Measurements from ENCODE around the gene LILRB2.
"Not testable (repeated sequence)": the region's sequence is repeated elsewhere in the genome, so short reads cannot be mapped to it uniquely, and the experiment has no call there.

Gene LILRB2

DNA sequence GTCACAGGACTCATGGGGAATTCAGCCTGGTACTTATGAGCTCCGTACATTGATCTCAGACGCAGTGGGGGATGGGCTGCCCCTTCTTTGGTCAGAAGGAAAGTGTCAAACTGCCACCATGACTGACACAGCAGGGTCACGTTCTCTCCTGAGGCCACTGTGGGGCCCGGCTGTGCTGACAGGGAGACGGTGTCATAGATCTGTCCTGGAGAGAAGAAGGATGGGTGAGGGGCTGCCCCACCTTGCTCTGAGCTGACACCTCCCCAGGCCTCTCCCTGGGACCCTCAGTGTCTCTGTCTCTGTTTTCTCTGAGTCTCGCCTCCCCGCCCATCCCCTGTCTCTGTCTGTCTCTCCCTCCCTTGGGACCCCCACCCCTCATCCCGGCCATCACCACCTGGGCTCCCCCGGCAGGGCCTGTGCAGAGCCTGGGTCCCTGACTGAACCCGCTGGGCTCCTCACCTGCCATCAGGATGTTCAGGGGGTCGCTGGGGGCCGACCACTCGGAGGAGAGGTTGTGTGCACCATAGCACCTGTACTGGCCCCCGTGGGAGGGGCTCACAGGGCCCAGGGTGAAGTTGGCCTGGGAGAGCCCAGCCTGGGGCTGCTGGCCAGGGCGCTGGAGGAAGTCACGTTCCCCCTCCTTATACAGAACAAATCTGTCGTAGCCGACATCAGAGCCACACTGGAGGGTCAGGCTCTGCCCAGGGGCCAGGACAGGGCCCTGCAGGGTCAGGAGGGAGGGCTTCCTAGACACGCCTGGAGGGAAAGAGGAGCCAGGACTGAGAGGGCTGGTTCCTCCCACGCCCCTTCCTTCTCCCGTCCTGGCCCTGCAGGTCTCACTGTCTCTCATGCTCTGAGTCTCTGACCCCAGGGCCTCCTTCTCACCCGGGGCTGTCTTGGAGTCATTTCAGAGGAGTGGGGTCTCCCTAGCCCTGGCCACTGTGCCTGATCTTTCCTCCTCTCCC is 40.3 kb downstream of the LILRB2 start:
- not testable (repeated sequence) for H3K9me3 ChIP-seq (ENCODE audit: control insufficient read depth in 2 of 2, low read length in 2 of 2); H3K9ac ChIP-seq (ENCODE audit: low read length in 2 of 2); H3K4me1 ChIP-seq (ENCODE audit: control insufficient read depth, insufficient read depth, low read length); H3K4me3 ChIP-seq (ENCODE audit: low read length in 2 of 2); H3K27me3 ChIP-seq (ENCODE audit: control insufficient read depth in 1 of 2, insufficient read depth in 2 of 2, low read length in 2 of 2); H3K36me3 ChIP-seq (ENCODE audit: control insufficient read depth in 2 of 2, insufficient read depth in 2 of 2, low read length in 2 of 2); H3K27ac ChIP-seq (ENCODE audit: low read length)

DNA sequence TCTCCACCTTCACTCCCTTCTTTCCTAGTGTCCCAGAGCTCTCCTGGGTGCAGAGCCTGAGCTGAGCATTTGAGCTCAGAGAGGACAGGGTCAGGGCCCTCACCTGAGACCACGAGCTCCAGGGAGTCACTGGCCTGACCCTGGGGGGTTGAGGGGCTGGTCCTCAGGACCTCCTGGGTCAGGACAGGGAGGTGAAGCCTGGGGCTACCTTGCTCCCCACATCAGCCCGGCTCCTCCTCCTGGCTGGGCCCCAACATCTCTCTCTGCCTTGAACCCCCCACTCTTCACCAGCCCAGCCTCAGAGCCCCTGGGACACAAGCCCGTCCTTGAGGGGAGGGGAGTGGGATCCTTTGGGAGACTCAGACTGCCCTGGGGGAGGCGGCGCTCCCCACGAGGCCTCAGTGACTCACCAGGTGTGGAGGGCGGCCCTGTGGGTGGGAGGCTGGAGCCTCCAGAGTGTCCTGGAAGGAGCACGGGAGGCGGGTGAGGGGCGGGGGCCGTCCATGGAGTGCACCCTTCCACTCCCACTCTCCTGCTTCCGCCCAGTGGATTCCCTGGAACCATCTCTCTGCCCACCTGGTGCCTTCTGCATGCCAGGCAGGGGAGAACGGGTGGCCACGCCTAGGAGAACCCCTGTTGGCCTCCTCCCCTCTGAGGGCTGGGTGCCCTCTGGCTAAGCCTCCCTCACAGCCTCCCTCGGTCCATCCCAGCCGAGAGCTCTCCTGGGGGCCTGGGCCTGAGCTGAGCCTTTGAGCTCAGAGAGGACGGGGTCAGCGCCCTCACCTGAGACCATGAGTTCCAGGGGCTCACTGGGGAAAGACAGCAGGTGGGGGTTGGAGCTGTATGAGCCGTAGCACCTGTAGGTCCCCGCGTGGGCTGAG is 41.2 kb downstream of the LILRB2 start:
- not testable (repeated sequence) for H3K9ac ChIP-seq (ENCODE audit: low read length in 2 of 2); H3K4me3 ChIP-seq (ENCODE audit: low read length in 2 of 2); H3K36me3 ChIP-seq (ENCODE audit: control insufficient read depth in 2 of 2, insufficient read depth in 2 of 2, low read length in 2 of 2); H3K9me3 ChIP-seq (ENCODE audit: control insufficient read depth in 2 of 2, low read length in 2 of 2); H3K4me1 ChIP-seq (ENCODE audit: control insufficient read depth, insufficient read depth, low read length); H3K27me3 ChIP-seq (ENCODE audit: control insufficient read depth in 1 of 2, insufficient read depth in 2 of 2, low read length in 2 of 2); H3K27ac ChIP-seq (ENCODE audit: low read length)

DNA sequence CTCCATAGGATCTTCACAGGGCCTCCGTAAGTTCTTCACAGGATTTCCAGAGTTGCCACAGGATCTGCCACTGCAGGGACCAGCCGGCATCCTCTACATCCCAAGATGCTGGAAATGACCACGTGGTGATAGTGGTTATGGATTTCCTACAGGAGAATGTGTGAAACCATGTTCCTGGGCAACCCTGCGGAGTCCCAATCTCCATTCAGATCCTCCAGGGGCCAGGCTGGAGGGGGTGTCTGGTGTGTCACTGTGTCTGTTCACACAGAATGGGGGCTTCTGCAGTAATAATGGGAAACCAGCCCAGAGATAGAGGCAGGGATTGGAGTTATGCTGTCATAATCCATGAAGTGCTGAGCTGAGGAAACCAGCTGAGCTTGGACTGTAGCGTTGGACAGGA is 47.0 kb downstream of the LILRB2 start:
- Histone ChIP-seq H3K9me3 (ENCODE audit: control insufficient read depth in 2 of 2, low read length in 2 of 2) (no peaks in the 10 kb centered on the region), H3K4me1 (ENCODE audit: control insufficient read depth, insufficient read depth, low read length) (peaks cover 5% of the 10 kb centered on the region), H3K4me3 (ENCODE audit: low read length in 2 of 2) (no peak overlapping the region), H3K27me3 (ENCODE audit: control insufficient read depth in 1 of 2, insufficient read depth in 2 of 2, low read length in 2 of 2) (peaks cover 4 to 7% of the 10 kb centered on the region in 2 donors), H3K27ac (ENCODE audit: low read length) (no peak overlapping the region), H3K36me3 (ENCODE audit: control insufficient read depth in 2 of 2, insufficient read depth in 2 of 2, low read length in 2 of 2) (no peaks in the 10 kb centered on the region), H3K9ac (ENCODE audit: low read length in 2 of 2) (no peak overlapping the region)

DNA sequence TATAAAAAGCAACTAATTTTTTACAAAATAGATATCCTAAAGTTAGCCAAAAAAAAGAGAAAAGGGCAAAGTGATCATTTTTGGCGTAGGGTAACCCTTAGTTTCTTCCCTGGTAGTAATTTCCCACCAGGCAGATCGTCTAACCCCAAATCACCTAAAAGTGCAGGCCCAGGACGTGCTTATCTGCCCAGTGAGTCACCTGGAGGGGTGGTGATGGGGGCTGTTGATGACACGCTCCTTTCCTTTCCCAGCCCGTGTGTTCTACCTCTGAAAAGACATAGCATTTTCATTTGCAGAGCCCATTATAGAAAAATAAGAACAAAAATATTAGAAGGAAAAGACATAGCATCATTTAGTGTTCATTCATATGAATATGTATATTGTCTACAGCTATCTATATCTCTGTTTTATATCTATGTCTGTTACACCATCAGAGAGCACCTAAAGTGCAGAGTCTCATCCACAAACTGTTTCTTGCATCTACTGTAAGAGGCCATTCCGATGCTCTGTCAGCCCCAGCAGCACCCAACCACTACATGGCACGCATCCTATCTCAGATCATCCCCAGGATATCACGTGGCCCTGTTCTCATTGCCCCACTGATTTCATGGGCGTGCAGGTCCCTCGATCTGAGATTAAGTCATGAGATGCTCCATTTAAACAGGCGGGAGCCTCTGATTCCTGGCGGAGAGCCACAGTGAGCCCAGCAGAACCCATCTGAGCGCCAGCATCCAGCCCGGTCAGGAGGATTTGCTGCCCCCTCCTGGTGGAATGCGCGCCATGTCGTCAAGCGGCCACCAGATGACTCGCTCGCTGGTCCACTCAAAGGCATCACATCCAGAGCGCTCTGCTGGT is 49.6 kb downstream of the LILRB2 start:
- Histone ChIP-seq H3K36me3 (ENCODE audit: control insufficient read depth in 2 of 2, insufficient read depth in 2 of 2, low read length in 2 of 2) (no peaks in the 10 kb centered on the region), H3K27me3 (ENCODE audit: control insufficient read depth in 1 of 2, insufficient read depth in 2 of 2, low read length in 2 of 2) (peaks cover 10% of the 10 kb centered on the region in 2 donors), H3K9ac (ENCODE audit: low read length in 2 of 2) (no peak overlapping the region), H3K4me3 (ENCODE audit: low read length in 2 of 2) (no peak overlapping the region), H3K9me3 (ENCODE audit: control insufficient read depth in 2 of 2, low read length in 2 of 2) (no peaks in the 10 kb centered on the region), H3K27ac (ENCODE audit: low read length) (no peak overlapping the region), H3K4me1 (ENCODE audit: control insufficient read depth, insufficient read depth, low read length) (peaks cover 5% of the 10 kb centered on the region)

DNA sequence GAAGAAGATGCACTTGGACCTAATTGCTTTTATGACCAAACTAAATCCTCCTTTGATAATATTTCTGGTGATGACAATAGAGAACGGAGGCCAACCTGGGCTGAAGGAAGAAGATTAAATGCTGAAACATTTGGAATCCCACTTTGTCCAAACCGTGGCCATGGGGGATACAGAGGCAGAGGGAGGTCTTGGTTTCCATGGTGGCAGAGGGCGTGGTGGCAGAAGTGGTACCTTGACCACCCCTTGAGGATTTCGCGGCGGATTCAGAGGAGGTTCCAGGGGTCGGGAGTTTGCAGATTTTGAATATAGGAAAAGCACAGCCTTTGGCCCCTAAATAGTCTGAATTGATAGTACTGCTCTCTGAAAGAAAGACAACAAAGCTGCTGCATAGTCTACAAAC is 50.9 kb downstream of the LILRB2 start:
- Histone ChIP-seq H3K9me3 (ENCODE audit: control insufficient read depth in 2 of 2, low read length in 2 of 2) (no peaks in the 10 kb centered on the region), H3K9ac (ENCODE audit: low read length in 2 of 2) (no peak overlapping the region), H3K27me3 (ENCODE audit: control insufficient read depth in 1 of 2, insufficient read depth in 2 of 2, low read length in 2 of 2) (peaks cover 10 to 13% of the 10 kb centered on the region in 2 donors), H3K4me1 (ENCODE audit: control insufficient read depth, insufficient read depth, low read length) (peaks cover 5% of the 10 kb centered on the region), H3K36me3 (ENCODE audit: control insufficient read depth in 2 of 2, insufficient read depth in 2 of 2, low read length in 2 of 2) (no peaks in the 10 kb centered on the region), H3K27ac (ENCODE audit: low read length) (no peak overlapping the region), H3K4me3 (ENCODE audit: low read length in 2 of 2) (no peak overlapping the region)

DNA sequence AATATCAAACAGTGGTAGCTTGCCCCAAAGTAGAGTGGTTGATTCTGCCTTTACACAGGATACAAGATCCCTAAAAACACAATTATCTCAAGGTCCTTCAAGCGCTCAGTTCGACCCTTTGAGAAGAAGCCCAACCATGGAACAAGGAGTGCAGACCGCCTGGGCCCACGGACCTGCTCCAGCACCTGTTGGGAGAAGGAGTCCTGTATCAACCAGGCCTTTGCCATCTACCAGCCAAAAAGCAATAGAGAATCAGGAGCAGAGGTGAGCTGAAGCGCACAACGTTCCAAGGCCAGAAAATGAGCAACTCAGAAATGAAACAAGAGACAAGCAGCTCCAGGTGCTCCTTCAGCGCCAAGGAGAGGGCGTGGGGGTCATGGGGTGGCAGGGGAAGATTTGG is 51.8 kb downstream of the LILRB2 start:
- Histone ChIP-seq H3K27me3 (ENCODE audit: control insufficient read depth in 1 of 2, insufficient read depth in 2 of 2, low read length in 2 of 2) (peaks cover 10 to 13% of the 10 kb centered on the region in 2 donors), H3K9me3 (ENCODE audit: control insufficient read depth in 2 of 2, low read length in 2 of 2) (no peaks in the 10 kb centered on the region), H3K4me3 (ENCODE audit: low read length in 2 of 2) (no peak overlapping the region), H3K4me1 (ENCODE audit: control insufficient read depth, insufficient read depth, low read length) (peaks cover 5% of the 10 kb centered on the region), H3K27ac (ENCODE audit: low read length) (no peak overlapping the region), H3K9ac (ENCODE audit: low read length in 2 of 2) (no peak overlapping the region), H3K36me3 (ENCODE audit: control insufficient read depth in 2 of 2, insufficient read depth in 2 of 2, low read length in 2 of 2) (no peaks in the 10 kb centered on the region)

DNA sequence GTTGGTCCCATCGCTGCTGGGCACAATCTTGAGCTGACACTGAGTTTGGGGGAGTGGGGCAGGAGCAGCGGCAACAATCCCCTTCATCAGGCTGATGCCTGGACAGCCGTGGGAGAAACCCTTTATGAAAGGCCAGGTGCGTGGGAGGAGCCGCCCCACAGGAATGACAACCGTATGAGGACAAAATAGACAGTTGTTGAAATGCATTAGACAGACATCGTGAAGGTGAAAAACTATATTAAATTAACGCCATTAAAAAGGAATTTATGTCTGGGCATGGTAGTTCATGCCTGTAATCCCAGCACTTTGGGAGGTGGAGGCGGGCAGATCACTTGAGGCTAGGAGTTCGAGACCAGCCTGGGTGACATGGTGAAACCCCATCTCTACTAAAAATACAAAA is 56.3 kb downstream of the LILRB2 start:
- H3K9ac ChIP-seq (ENCODE audit: low read length in 2 of 2); H3K9me3 ChIP-seq (ENCODE audit: control insufficient read depth in 2 of 2, low read length in 2 of 2); H3K4me1 ChIP-seq (ENCODE audit: control insufficient read depth, insufficient read depth, low read length); H3K27ac ChIP-seq (ENCODE audit: low read length); H3K36me3 ChIP-seq (ENCODE audit: control insufficient read depth in 2 of 2, insufficient read depth in 2 of 2, low read length in 2 of 2); H3K4me3 ChIP-seq (ENCODE audit: low read length in 2 of 2): not testable (repeated sequence)
- H3K27me3 ChIP-seq (ENCODE audit: control insufficient read depth in 1 of 2, insufficient read depth in 2 of 2, low read length in 2 of 2) = peaks cover 6 to 12% of the 10 kb centered on the region in 2 donors

DNA sequence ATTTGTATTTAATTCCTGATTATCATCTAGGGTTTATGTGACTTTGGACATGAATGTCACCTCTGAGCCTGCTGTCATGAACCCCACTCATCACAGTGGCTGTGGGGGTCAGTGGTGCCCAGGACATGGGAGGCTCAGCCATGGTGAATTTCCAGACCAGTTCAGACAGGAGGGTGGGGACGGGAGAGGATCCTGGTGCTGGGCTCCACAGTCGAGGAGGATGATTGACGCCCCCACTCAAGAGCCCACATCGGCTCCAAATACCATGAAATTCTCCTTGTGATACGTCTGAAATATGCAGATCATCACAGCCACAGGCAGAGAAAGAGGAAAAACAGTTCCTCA is 57.0 kb downstream of the LILRB2 start:
- not testable (repeated sequence) for H3K9me3 ChIP-seq (ENCODE audit: control insufficient read depth in 2 of 2, low read length in 2 of 2); H3K4me1 ChIP-seq (ENCODE audit: control insufficient read depth, insufficient read depth, low read length); H3K36me3 ChIP-seq (ENCODE audit: control insufficient read depth in 2 of 2, insufficient read depth in 2 of 2, low read length in 2 of 2); H3K9ac ChIP-seq (ENCODE audit: low read length in 2 of 2); H3K27ac ChIP-seq (ENCODE audit: low read length); H3K4me3 ChIP-seq (ENCODE audit: low read length in 2 of 2)
- peaks cover 5 to 12% of the 10 kb centered on the region in 2 donors for H3K27me3 ChIP-seq (ENCODE audit: control insufficient read depth in 1 of 2, insufficient read depth in 2 of 2, low read length in 2 of 2)
